HG03045 (cell line): ENCODE measurements around the gene MYO7A.

Experiments
- ATAC-seq: cut with Tn5 transposase; IDR thresholded peaks from one replicate; pipeline ENCODE4 v1.9.1; 2021; ENCODE audit warnings: mild to moderate bottlenecking, moderate library complexity; ENCODE audit not compliant: unreplicated experiment

Gene MYO7A

DNA sequence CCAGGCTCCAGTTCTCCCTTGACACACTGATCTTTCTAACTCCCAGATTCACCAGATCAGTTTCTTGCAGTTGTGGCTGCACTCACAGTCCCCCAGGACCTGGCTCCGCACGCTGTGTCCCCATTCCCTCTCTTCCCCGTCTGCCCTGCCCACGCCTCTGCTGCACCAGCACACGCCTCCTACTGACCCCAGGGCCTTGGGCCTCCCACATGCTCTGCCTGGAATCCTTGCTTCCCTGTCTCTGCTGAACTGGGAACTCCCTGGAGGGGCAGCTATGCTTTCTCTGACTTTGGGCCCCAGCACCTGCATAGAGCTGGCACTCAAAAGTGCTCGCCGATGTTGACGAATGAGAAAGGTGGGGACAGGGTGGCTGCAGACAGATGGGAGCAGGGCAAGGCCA lies 68.9 kb downstream of the MYO7A start:
- ATAC-seq: no peak

- no peak for ATAC-seq
Measured at GRCh38 chr11:77197626-77198320, 69.7 kb downstream of the MYO7A start.

DNA sequence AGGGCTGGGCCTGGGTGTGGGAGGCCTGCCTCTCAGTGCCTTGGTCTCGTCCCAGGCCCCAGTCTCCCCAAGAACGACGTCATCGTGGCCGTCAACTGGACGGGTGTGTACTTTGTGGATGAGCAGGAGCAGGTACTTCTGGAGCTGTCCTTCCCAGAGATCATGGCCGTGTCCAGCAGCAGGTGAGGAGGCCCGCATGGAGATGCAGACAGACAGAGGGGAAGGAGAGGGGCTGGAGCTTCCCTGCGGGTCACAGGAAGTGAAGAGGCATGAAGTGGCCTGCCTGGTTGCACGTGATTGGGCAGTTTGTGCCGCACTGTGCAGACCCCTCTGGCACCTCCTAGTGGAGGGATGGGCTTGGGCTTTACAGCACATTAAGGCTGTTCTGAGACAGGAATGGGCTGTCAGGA lies 70.4 kb downstream of the MYO7A start:
- no peak for ATAC-seq

GRCh38 chr11:77199137-77199745 lies 71.2 kb downstream of the MYO7A start:
- ATAC-seq: no peak

GRCh38 chr11:77200351-77201268 lies 72.6 kb downstream of the MYO7A start:
- no peak for ATAC-seq

DNA sequence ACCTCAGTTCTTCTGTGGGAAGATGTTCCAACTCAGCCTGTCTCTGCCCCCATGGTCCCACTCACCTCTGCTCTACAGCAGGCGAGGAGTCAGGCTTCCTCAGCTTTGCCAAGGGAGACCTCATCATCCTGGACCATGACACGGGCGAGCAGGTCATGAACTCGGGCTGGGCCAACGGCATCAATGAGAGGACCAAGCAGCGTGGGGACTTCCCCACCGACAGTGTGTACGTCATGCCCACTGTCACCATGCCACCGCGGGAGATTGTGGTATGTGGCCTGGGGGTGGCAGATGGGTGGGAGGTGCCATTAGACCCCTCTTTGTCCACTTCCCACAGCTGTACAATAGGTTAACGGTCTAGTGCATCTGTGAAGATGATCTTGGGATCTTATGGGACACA lies 73.3 kb downstream of the MYO7A start:
- ATAC-seq: no peak

- ATAC-seq: no peak
Measured at GRCh38 chr11:77201991-77202841, 74.2 kb downstream of the MYO7A start.

DNA sequence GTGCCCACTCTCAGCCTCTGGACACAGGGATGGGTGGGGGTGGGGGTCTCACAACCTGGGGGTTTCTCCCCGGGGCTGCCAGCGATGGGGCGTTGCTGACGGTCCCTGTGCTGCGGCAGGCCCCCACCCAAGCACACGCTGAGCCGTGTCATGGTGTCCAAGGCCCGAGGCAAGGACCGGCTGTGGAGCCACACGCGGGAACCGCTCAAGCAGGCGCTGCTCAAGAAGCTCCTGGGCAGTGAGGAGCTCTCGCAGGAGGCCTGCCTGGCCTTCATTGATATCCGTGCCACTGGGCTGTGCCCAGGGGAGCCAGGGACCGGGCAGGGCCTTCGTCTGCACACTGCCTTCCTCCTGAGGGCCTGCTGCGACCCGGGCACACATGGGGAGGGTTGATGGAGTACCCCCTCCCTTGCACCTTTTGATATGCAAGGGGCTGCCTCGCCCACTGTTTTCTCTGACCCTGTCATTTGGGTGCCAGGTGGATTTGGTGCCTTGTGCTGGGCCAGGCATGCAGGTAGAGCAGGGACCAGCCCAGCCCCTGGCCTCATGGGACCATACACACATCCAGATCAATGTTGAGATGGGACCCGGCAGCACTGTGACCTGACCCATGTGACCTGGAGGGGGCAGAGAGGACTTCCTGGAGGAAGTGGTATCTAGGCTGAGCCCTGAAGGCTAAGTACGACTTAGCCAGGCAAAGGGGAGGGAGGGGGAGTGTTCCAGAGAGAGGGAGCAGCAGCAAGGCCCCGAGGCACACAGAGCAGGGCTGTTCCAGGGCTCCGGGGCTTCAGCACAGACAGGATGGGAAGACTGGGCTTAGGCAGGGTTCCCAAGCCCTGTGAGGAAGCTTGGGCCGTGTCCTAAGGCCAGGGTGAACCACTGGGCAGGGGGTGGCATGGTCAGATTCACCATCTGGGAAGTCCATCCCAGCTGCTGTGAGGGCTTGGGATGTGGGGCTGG lies 75.2 kb downstream of the MYO7A start:
- no peak for ATAC-seq

DNA sequence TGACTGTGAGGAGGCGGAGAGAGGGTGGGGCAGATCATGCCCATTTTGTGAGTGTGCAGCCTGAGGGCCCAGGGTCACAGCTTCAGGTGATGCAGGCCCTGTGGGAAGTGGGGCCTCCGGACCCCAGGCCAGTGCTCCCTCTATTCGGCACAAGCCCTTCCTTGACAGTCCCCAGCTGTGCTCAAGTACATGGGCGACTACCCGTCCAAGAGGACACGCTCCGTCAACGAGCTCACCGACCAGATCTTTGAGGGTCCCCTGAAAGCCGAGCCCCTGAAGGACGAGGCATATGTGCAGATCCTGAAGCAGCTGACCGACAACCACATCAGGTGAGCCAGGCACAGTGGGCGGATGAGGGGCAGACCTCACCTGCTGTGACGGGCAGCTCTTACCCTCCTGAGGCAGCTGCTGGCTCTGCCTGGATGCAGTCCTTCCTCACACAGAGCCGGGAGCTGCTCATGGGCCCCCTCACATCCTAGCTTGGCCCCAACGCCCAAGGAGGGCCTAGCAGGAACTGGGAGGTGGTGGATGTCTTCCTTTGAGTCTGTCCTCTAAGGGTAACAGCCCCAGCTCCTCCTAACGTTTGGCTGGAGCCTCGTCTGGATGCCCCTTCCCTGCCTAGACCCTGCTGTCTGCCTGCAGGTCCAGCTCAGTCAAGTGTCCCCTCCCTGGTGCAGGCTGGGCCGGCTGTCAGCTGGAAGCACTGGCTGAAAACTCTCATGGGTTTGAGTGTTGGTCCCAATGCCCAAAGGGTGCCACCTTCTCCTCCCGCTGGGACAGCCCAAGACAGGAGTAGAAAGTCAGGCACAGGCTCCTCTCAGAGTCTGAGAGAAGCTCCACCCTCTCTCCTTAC lies 76.1 kb downstream of the MYO7A start:
- no peak for ATAC-seq

GRCh38 chr11:77204754-77205466 lies 76.9 kb downstream of the MYO7A start:
- ATAC-seq: no peak

GRCh38 chr11:77205467-77206263 lies 77.6 kb downstream of the MYO7A start:
- ATAC-seq: no peak

DNA sequence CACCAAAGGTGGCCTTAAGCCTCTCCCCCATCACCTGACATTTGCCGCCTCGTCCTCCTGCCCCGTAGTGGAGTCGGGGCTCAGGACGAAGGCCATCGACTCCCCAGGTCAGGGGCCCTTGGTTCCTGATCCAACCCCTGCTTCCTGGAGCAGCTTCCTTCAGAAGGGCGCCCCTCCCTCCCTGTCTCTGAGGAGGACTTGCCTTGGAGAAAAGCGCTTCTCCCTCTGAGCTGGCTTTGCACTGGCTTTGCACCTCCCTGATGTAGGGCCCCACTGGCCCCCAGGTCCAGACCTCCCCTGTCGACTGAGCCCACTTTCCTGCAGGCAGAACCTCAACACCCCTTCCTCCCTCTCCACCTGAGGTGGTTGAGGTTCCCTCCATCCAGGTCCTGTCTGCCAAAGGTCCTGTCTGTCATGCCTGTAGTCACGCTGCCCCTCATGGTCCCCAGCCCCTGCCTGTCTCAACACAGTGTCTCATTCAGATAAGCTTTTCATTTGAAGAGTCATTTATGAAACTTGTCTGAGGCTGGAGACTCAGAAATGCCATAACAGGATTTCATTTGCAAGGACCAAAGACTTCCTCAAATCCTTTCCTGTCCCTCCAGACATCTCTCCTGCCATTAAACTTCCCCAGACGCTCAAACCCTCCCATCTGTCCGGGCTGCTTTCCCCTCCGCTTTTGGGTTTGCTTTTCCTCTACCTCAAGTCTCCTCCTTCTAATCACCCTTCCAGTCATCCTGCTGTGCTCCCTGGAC lies 78.4 kb downstream of the MYO7A start:
- no peak for ATAC-seq

DNA sequence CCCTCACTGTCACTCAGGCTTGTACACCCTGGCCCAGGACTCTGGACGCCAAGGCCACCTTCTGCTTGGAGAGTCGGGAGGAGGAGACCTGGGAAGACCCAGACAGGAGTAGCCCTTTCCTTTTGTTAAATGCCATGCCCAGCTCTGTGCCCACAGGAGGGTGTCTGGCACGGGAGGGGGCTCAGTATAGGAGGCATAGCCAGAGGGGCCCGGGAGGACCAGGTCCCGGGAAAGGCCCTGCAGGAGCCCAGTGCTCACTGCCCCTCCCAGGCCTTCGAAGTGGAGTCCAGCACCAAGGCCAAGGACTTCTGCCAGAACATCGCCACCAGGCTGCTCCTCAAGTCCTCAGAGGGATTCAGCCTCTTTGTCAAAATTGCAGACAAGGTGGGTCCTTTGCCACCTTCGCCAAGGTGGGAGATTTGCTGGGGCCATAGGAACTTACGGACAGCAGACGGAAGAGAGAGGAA lies 79.0 kb downstream of the MYO7A start:
- no peak for ATAC-seq

- no peak for ATAC-seq
Measured at GRCh38 chr11:77207618-77208313, 79.7 kb downstream of the MYO7A start.

DNA sequence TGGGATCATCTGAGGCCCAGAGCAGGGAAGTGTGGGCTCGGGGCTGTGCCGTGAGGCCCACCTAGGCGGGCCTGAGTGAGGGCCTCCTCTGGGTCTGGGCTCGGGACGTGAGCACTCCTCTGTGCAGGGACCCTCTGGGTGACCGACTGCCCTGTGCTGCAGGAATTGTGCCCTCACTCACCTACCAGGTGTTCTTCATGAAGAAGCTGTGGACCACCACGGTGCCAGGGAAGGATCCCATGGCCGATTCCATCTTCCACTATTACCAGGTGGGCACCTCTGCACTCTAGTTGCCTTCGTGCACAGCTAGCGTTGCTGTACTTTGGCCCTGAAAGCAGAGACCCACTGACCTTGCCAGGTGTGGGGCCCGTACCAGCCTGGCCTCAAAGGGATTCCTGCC lies 80.5 kb downstream of the MYO7A start:
- no peak for ATAC-seq

GRCh38 chr11:77209663-77210062 lies 81.6 kb downstream of the MYO7A start:
- no peak for ATAC-seq
